Subcutaneous abdominal adipose tissue (tissue), 5 donors: Measurements from ENCODE around the gene NSL1.
"Not testable (repeated sequence)": the region's sequence is repeated elsewhere in the genome, so short reads cannot be mapped to it uniquely, and the experiment has no call there.

ENCODE experiments used
- H3K27ac ChIP-seq: one replicate; pipeline ENCODE4 v1.7.0; 2013; ENCODE audit warnings: low read depth, mild to moderate bottlenecking, inconsistent platforms, low read length, moderate library complexity
- H3K27me3 ChIP-seq, 5 donors: one replicate each; pipeline ENCODE4 v1.7.0; 2013; ENCODE audit warnings: low read length in 5 of 5, inconsistent platforms in 1 of 5; ENCODE audit not compliant: control insufficient read depth in 5 of 5, insufficient read depth in 4 of 5
- H3K36me3 ChIP-seq, 5 donors: one replicate each; pipeline ENCODE4 v1.7.0; 2013; ENCODE audit warnings: low read length in 5 of 5; ENCODE audit not compliant: control insufficient read depth in 5 of 5, insufficient read depth in 5 of 5
- H3K4me1 ChIP-seq, 5 donors: one replicate each; pipeline ENCODE4 v1.7.0; 2013; ENCODE audit warnings: low read length in 5 of 5, mild to moderate bottlenecking in 3 of 5, moderate library complexity in 1 of 5; ENCODE audit not compliant: control insufficient read depth in 5 of 5, insufficient read depth in 5 of 5
- H3K4me3 ChIP-seq, 5 donors: one replicate each; pipeline ENCODE4 v1.7.0; 2013; ENCODE audit warnings: low read length in 5 of 5, low read depth in 1 of 5
- H3K9ac ChIP-seq, 5 donors: one replicate each; pipeline ENCODE4 v1.7.0; 2013; ENCODE audit warnings: low read length in 5 of 5, mild to moderate bottlenecking in 4 of 5, moderate library complexity in 3 of 5
- H3K9me3 ChIP-seq, 5 donors: one replicate each; pipeline ENCODE4 v1.7.0; 2013; ENCODE audit warnings: low read length in 5 of 5; ENCODE audit not compliant: control insufficient read depth in 5 of 5
- donor health status: healthy.
- donor health status: healthy.
- donor health status: healthy.
- donor health status: healthy.
- donor health status: healthy.

NSL1 gene

DNA sequence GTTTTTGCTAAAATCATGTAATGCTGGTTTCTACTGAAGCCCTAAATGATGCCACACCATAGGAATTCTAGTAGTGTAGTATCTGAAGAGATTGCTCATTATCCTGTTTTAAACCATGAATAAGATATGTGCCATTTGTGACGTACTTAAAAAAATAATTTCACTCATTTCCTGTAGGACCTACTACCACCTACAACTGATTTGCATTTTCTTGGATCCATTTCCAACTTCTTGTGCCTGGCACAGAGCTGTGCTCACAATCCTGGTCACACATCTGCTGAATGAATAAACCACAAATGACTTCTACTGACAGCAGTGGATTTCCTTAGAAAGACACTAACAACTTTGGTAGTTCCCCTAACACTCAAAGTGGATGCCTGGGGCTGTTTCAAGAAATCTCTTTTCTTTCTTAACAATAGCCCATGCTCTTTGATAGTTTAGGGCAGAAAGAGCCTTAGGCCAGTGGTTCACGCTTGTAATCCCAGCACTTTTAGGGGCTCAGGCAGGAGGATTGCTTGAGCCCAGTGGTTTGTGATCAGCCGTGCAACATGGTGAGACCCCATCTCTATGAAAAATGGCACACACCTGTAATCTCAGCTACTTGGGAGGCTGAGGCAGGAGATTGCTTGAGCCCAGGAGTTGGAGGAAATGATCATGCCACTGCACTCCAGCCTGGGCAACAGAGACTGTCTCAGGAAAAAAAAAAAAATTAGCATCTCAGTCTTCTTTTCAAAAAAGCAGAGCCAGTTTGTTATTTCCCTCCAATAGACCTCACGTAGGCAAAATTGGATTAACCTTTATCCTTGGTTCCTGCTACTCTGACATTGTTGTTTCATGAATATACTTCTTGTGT lies 78.9 kb downstream of the NSL1 start:
- H3K4me1 ChIP-seq, result no peaks in the 10 kb centered on the region
- no peak overlapping the region for H3K4me3 ChIP-seq
- no peaks in the 10 kb centered on the region for H3K27me3 ChIP-seq
- no peaks in the 10 kb centered on the region for H3K36me3 ChIP-seq
- H3K9me3 ChIP-seq, result peaks cover 0 to 4% (median 0%) of the 10 kb centered on the region in 5 donors
- no peak overlapping the region for H3K9ac ChIP-seq
- H3K27ac ChIP-seq, result no peak overlapping the region

GRCh38 chr1:212711974-212712373 lies 79.6 kb downstream of the NSL1 start:
- not testable (repeated sequence) for H3K27me3 ChIP-seq, H3K4me3 ChIP-seq, H3K27ac ChIP-seq, H3K9ac ChIP-seq, H3K9me3 ChIP-seq, H3K36me3 ChIP-seq, H3K4me1 ChIP-seq

DNA sequence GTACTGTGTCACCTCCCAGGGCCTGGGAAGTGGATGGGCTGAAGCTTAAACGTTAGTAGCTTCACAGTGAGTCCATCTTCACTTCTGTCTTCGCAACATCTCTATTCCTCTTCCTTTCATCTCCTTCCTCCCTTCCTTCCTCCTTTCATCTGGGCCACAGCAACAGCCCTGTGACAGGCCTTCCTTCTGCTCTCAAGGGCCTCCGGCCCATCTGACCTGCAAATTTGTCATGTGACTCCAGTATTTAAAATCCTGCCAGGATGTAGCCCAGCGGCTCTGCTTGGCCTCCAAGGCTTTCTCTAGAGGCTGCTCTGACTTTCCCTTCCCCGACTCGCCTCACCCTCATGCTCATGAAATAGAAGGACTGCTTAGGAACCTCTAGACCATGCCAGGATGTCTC lies 81.0 kb downstream of the NSL1 start:
- H3K27ac ChIP-seq, result no peak overlapping the region
- no peaks in the 10 kb centered on the region for H3K36me3 ChIP-seq
- no peak overlapping the region for H3K9ac ChIP-seq
- no peak overlapping the region for H3K4me3 ChIP-seq
- no peaks in the 10 kb centered on the region for H3K4me1 ChIP-seq
- H3K9me3 ChIP-seq, result peaks cover 0 to 4% (median 0%) of the 10 kb centered on the region in 5 donors
- H3K27me3 ChIP-seq, result no peaks in the 10 kb centered on the region

- H3K27me3 ChIP-seq, result no peaks in the 10 kb centered on the region
- H3K4me3 ChIP-seq, result no peak overlapping the region
- no peaks in the 10 kb centered on the region for H3K36me3 ChIP-seq
- H3K9ac ChIP-seq, result no peak overlapping the region
- no peaks in the 10 kb centered on the region for H3K9me3 ChIP-seq
- peaks cover 2 to 22% (median 19%) of the 10 kb centered on the region in 5 donors for H3K4me1 ChIP-seq
- no peak overlapping the region for H3K27ac ChIP-seq
Observed at GRCh38 chr1:212703991-212704564, 87.5 kb downstream of the NSL1 start.

- no peak overlapping the region for H3K9ac ChIP-seq
- peaks cover 2 to 32% (median 26%) of the 10 kb centered on the region in 5 donors for H3K4me1 ChIP-seq
- no peaks in the 10 kb centered on the region for H3K36me3 ChIP-seq
- no peak overlapping the region for H3K27ac ChIP-seq
- H3K27me3 ChIP-seq, result peaks cover 0 to 2% (median 0%) of the 10 kb centered on the region in 5 donors
- no peaks in the 10 kb centered on the region for H3K9me3 ChIP-seq
- H3K4me3 ChIP-seq, result no peak overlapping the region
Observed at GRCh38 chr1:212702672-212703071, 88.9 kb downstream of the NSL1 start.

- peaks cover 0 to 9% (median 0%) of the 10 kb centered on the region in 5 donors for H3K27me3 ChIP-seq
Observed at GRCh38 chr1:212701910-212702309, 89.7 kb downstream of the NSL1 start.

GRCh38 chr1:212700892-212701819 lies 90.4 kb downstream of the NSL1 start:
- Histone ChIP-seq H3K27me3 (peaks cover 0 to 9% (median 0%) of the 10 kb centered on the region in 5 donors), H3K4me1 (peaks cover 2 to 32% (median 26%) of the 10 kb centered on the region in 5 donors), H3K4me3 (peak overlapping the region; percentile 62 to 77 (median 71)), H3K36me3 (no peaks in the 10 kb centered on the region), H3K9me3 (no peaks in the 10 kb centered on the region), H3K27ac (no peak overlapping the region), H3K9ac (peak overlapping the region in 4 of 5 donors; percentile 48 to 71 (median 58))

More at GRCh38 chr1:212701910-212702309, 89.7 kb downstream of the NSL1 start:
- Histone ChIP-seq H3K9ac (no peak overlapping the region), H3K27ac (no peak overlapping the region), H3K4me1 (peaks cover 2 to 32% (median 26%) of the 10 kb centered on the region in 5 donors), H3K4me3 (no peak overlapping the region), H3K9me3 (no peaks in the 10 kb centered on the region), H3K36me3 (no peaks in the 10 kb centered on the region)

- H3K27me3 ChIP-seq, result peaks cover 0 to 9% (median 0%) of the 10 kb centered on the region in 5 donors
- H3K4me1 ChIP-seq, result peaks cover 2 to 32% (median 26%) of the 10 kb centered on the region in 5 donors
- H3K27ac ChIP-seq, result no peak overlapping the region
- no peaks in the 10 kb centered on the region for H3K9me3 ChIP-seq
- H3K4me3 ChIP-seq, result peak overlapping the region; percentile 62 to 77 (median 71)
- H3K9ac ChIP-seq, result peak overlapping the region in 4 of 5 donors; percentile 53 to 75 (median 66)
- H3K36me3 ChIP-seq, result no peaks in the 10 kb centered on the region
Observed at GRCh38 chr1:212700223-212700891, 91.2 kb downstream of the NSL1 start.

GRCh38 chr1:212699625-212700222 lies 91.9 kb downstream of the NSL1 start, which contains the start of gene BATF3:
TSS of gene BATF3 (minus strand) at chr1:212699840. CDS start at chr1:212699762, 78 bp downstream.
- no peaks in the 10 kb centered on the region for H3K9me3 ChIP-seq
- peak within 1 kb of the TSS in 4 of 5 donors; percentile 53 to 75 (median 66) for H3K9ac ChIP-seq
- H3K4me1 ChIP-seq, result peaks cover 2 to 32% (median 26%) of the 10 kb centered on the region in 5 donors
- no peak within 1 kb of the TSS for H3K27ac ChIP-seq
- H3K36me3 ChIP-seq, result no peaks in the 10 kb centered on the region
- peak within 1 kb of the TSS; percentile 62 to 77 (median 71) for H3K4me3 ChIP-seq
- peaks cover 0 to 9% (median 0%) of the 10 kb centered on the region in 5 donors for H3K27me3 ChIP-seq
